Right lobe of liver (tissue), 4 donors: ENCODE data around the gene SLC25A15.

ENCODE experiments used
- CTCF ChIP-seq, 4 donors: fragments of 200-600 bp in 3 of 4; fragments of 450-650 bp in 1 of 4; IDR thresholded peaks; one replicate each; pipeline versions ENCODE4 v1.5.1 to v1.8.0; 2016 to 2022; ENCODE audit warnings: antibody characterized with exemption in 4 of 4, mild to moderate bottlenecking in 2 of 4
- POLR2A ChIP-seq: fragments of 450-650 bp; IDR thresholded peaks from one replicate; pipeline ENCODE4 v1.6.1; 2017; ENCODE audit warnings: antibody characterized with exemption, mild to moderate bottlenecking
- donor health status: DM: no; HTN: no; CAD: no.
- donor health status: DM: no; HTN: no; CAD: no.
- donor health status: DM: no; HTN: yes; CAD: no.

DNA sequence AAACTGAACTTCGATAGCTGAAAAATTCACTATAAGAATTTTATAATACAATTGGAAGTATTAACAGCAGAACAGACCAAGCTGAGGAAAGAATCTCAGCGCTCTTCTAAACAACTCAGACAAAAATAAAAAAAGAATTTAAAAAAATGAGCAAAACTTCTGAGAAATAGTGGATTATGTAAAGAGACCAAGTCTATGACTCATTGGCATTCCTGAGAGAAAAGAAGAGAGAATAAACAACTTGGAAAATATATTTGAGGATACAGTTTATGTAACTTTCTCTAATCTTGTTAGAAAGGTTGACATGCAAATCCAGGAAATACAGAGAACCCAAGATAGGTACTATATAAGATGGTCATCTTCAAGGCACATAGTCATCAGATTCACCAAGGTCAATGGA is 25.4 kb downstream of the SLC25A15 start:
- no peak for TF ChIP-seq CTCF (IDR thresholded peaks at IDR 0.05)
- no peak for TF ChIP-seq POLR2A
